ENCODE measurements around the gene PCDHGA8.
"Not testable (repeated sequence)": the region's sequence is repeated elsewhere in the genome, so short reads cannot be mapped to it uniquely, and the experiment has no call there.

Gene PCDHGA8

DNA sequence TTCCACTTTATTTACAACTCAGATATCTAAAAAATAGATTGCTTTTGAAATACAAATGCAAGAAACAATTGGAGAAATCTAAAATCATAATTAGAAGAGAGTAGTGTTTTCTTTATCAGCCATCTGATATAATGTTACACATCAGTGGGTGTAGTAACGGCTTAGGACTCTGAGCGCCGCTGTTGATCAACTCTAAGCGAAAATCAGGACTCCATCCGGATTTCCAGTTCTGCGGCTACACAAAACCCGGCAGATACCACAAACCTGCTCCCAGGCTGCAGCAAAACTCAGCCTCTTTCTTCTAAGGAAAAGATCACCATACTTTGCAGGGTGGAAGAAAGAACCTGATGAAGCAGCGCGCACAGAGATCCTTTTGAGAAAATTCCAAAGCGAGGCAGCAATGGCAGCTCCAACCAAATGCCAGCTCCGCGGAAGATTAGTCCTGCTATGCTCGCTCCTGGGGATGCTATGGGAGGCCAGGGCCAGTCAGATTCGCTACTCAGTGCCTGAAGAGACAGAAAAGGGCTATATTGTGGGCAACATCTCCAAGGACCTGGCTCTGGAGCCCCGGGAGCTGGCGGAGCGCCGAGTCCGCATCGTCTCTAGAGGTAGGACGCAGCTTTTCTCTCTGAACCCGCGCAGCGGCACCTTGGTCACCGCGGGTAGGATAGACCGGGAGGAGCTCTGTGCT is 10.3 kb downstream of the PCDHGA8 start, which contains the start of gene PCDHGA9:
Gene PCDHGA9, plus strand, starts transcription at position 226 of the 691 bp plus-strand sequence. Its CDS starts 175 bp downstream, at position 401.
- no peak within 1 kb of the TSS for H3K9ac ChIP-seq (ENCODE audit: low read length)
- H3K27me3 ChIP-seq (ENCODE audit: low read length) = no peaks in the 10 kb centered on the region
- H4K20me1 ChIP-seq (ENCODE audit: low read depth, low read length) = no peaks in the 10 kb centered on the region
- peaks cover 32% of the 10 kb centered on the region; the same call in 1 of the 2 replicates for H3K9me3 ChIP-seq (ENCODE audit: insufficient read depth, low read length)
- no peaks in the 10 kb centered on the region for H3F3A ChIP-seq (ENCODE audit: insufficient read depth)
- peaks cover 22% of the 10 kb centered on the region for H3K36me3 ChIP-seq (ENCODE audit: low read length)
- TF ChIP-seq EZH2phosphoT487 (conservative IDR thresholded peaks at IDR 0.05; ENCODE audit: low read length) = no peak
- TF ChIP-seq CTCF (IDR thresholded peaks at IDR 0.05; ENCODE audit: insufficient read depth, low read length, poor library complexity, severe bottlenecking) = no peak
- no peak within 1 kb of the TSS for H3K4me3 ChIP-seq (ENCODE audit: insufficient read depth, low read length, poor library complexity, severe bottlenecking)
- H2AFZ ChIP-seq (ENCODE audit: low read depth, low read length, severe bottlenecking) = no peak within 1 kb of the TSS
- H3K4me2 ChIP-seq (ENCODE audit: low read depth, low read length, poor library complexity, severe bottlenecking) = no peak within 1 kb of the TSS
- H3K27ac ChIP-seq (ENCODE audit: low read depth, low read length) = no peak within 1 kb of the TSS
- H3K9me2 ChIP-seq (replicated peaks; ENCODE audit: insufficient read depth, low read length) = no peaks in the 10 kb centered on the region
- H3K79me2 ChIP-seq (ENCODE audit: insufficient read depth, low read length) = no peaks in the 10 kb centered on the region; the same call in 1 of the 2 replicates

GRCh38 chr5:141403387-141403786 is 11.0 kb downstream of the PCDHGA8 start:
- no peak overlapping the region for H3K4me3 ChIP-seq (ENCODE audit: insufficient read depth, low read length, poor library complexity, severe bottlenecking)
- H3K9me3 ChIP-seq (ENCODE audit: insufficient read depth, low read length) = peaks cover 37% of the 10 kb centered on the region; the same call in 1 of the 2 replicates
- H4K20me1 ChIP-seq (ENCODE audit: low read depth, low read length) = no peaks in the 10 kb centered on the region
- peaks cover 22% of the 10 kb centered on the region for H3K36me3 ChIP-seq (ENCODE audit: low read length)
- H3K27ac ChIP-seq (ENCODE audit: low read depth, low read length) = no peak overlapping the region
- H3K9ac ChIP-seq (ENCODE audit: low read length) = no peak overlapping the region
- H3K9me2 ChIP-seq (replicated peaks; ENCODE audit: insufficient read depth, low read length) = no peaks in the 10 kb centered on the region
- H3K4me2 ChIP-seq (ENCODE audit: low read depth, low read length, poor library complexity, severe bottlenecking) = no peak overlapping the region
- no peaks in the 10 kb centered on the region for H3F3A ChIP-seq (ENCODE audit: insufficient read depth)
- no peak overlapping the region for H2AFZ ChIP-seq (ENCODE audit: low read depth, low read length, severe bottlenecking)
- TF ChIP-seq CTCF (IDR thresholded peaks at IDR 0.05; ENCODE audit: insufficient read depth, low read length, poor library complexity, severe bottlenecking) (no peak), EZH2phosphoT487 (conservative IDR thresholded peaks at IDR 0.05; ENCODE audit: low read length) (no peak)
- no peaks in the 10 kb centered on the region; the same call in 1 of the 2 replicates for H3K79me2 ChIP-seq (ENCODE audit: insufficient read depth, low read length)
- no peaks in the 10 kb centered on the region for H3K27me3 ChIP-seq (ENCODE audit: low read length)

- not testable (repeated sequence) for H3K9ac ChIP-seq (ENCODE audit: low read length); H3F3A ChIP-seq (ENCODE audit: insufficient read depth); H2AFZ ChIP-seq (ENCODE audit: low read depth, low read length, severe bottlenecking); H3K4me3 ChIP-seq (ENCODE audit: insufficient read depth, low read length, poor library complexity, severe bottlenecking); H3K79me2 ChIP-seq (ENCODE audit: insufficient read depth, low read length); H3K9me2 ChIP-seq (replicated peaks; ENCODE audit: insufficient read depth, low read length); H3K27ac ChIP-seq (ENCODE audit: low read depth, low read length); H3K27me3 ChIP-seq (ENCODE audit: low read length); H3K4me2 ChIP-seq (ENCODE audit: low read depth, low read length, poor library complexity, severe bottlenecking); H4K20me1 ChIP-seq (ENCODE audit: low read depth, low read length)
- Histone ChIP-seq H3K36me3 (ENCODE audit: low read length) (peaks cover 12% of the 10 kb centered on the region), H3K9me3 (ENCODE audit: insufficient read depth, low read length) (peaks cover 23% of the 10 kb centered on the region; the same call in 1 of the 2 replicates)
These were observed 15.5 kb downstream of the PCDHGA8 start, which contains the start of gene PCDHGB6 for GRCh38 chr5:141407790-141408505. Gene PCDHGB6, plus strand, starts transcription at chr5:141408021. Its CDS starts 182 bp downstream, at chr5:141408203.
